ENCODE data around the gene PRRC2B.
"Not testable (repeated sequence)": the region's sequence is repeated elsewhere in the genome, so short reads cannot be mapped to it uniquely, and the experiment has no call there.

The PRRC2B gene

DNA sequence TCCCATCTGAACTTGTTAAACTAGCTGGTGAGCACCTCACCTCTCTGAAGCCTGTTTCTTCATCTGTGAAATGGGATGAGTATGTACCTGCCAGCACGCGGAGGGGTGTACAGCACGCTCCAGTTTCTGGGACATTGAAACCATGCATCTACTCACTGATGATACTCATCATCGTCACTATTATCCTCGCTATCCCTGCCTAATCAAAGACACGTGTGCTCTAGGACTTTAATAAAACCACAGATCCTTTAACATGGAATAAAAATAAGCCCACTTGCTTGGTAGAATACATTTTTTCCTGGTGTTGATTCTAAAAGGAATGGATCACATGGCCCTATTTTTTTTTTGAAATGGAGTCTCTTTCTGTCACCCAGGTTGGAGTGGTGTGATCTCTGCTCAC is 71.5 kb downstream of the PRRC2B start:
- H3K4me3 ChIP-seq (ENCODE audit: low read depth, low read length) = no peak overlapping the region
- DNase-seq (ENCODE audit: low read depth) = no peak
- no peak for TF ChIP-seq CTCF (IDR thresholded peaks at IDR 0.05; ENCODE audit: low read depth, low read length, missing control alignments)
- in situ Hi-C loops (cut with HindIII; ENCODE audit: low sequenced_read_pairs) = no loop called here

DNA sequence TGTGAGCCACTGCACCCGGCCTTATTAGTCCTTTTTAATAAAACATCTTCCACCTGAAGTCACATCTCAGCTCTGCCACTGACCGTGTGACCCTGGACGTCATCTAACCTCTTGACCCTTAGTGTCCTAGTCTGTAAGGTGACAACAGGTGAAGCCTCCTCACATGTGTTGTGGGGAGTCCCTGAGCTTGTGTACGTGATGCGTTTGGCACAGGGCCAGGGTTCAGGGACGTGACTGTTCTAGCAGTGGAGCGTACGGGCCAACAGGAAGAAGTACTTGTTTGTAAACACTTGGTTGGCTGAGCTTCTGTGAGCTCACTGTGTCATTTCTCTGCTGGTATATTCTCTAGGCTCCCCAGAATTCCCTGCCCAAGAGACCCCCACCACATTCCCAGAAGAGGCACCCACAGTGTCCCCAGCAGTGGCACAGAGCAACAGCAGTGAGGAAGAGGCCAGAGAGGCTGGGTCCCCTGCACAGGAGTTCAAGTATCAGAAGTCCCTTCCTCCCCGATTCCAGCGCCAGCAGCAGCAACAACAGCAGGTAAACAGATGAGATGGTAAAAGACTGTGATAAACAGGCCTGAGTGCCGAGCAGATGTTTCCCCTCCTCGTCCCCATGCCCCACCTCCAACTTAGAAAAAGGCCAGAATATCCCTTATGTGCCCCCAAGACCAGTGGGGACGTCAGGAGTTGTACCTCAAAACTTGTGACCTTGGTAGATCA is 73.5 kb downstream of the PRRC2B start:
- TF ChIP-seq CTCF (IDR thresholded peaks at IDR 0.05; ENCODE audit: low read depth, low read length, missing control alignments) = no peak
- in situ Hi-C loops (cut with HindIII; ENCODE audit: low sequenced_read_pairs) = no loop called here
- H3K4me3 ChIP-seq (ENCODE audit: low read depth, low read length) = no peak overlapping the region
- DNase-seq (ENCODE audit: low read depth) = no peak

DNA sequence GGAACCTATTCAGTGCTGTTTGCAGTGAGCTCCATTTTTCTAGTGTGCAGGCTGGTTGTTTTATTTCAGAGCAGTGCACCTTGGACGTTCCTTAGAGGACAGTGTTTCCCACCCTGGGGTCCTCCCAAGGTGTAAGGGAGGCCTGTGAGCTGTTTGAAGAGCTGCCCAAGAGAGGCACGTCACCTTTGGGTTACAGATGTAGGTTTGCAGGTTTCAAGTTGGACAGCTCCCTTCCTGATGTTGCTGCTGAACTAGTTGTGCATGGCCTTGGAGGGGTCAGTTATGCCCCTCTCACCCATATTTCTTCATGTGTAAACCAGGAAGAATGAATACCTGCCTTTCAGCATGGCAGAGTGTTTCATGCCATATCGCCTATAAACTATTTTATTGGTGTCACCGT is 74.1 kb downstream of the PRRC2B start:
- no peak overlapping the region for H3K4me3 ChIP-seq (ENCODE audit: low read depth, low read length)
- no peak for TF ChIP-seq CTCF (IDR thresholded peaks at IDR 0.05; ENCODE audit: low read depth, low read length, missing control alignments)
- no peak for DNase-seq (ENCODE audit: low read depth)
- in situ Hi-C loops (cut with HindIII; ENCODE audit: low sequenced_read_pairs) = no loop called here

DNA sequence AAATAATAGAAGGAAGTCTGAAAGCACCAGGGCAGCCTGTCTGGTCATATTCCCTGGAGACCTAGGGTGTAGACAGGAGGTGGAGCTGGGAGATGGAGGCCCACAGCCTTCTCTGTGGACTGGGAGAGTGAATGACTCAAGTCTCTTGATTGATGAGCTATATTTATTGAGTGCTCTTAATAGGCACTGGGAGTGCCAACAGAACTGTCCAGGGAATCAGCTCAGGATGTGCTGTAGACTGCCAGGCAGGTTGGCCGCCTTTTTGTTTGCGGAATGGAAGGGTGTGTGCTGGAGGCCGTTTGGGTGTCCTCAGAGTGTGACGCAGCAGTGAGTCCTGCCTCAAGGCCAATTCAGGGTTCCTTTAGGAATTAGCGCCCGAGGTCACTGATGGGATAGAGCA is 75.5 kb downstream of the PRRC2B start:
- in situ Hi-C loops (cut with HindIII; ENCODE audit: low sequenced_read_pairs) = no loop called here
- TF ChIP-seq CTCF (IDR thresholded peaks at IDR 0.05; ENCODE audit: low read depth, low read length, missing control alignments) = no peak
- no peak overlapping the region for H3K4me3 ChIP-seq (ENCODE audit: low read depth, low read length)
- DNase-seq (ENCODE audit: low read depth) = no peak

GRCh38 chr9:131469951-131470350 is 76.1 kb downstream of the PRRC2B start:
- no peak for DNase-seq (ENCODE audit: low read depth)
- TF ChIP-seq CTCF (IDR thresholded peaks at IDR 0.05; ENCODE audit: low read depth, low read length, missing control alignments) = no peak
- in situ Hi-C loops (cut with HindIII; ENCODE audit: low sequenced_read_pairs) = no loop called here
- H3K4me3 ChIP-seq (ENCODE audit: low read depth, low read length) = no peak overlapping the region

DNA sequence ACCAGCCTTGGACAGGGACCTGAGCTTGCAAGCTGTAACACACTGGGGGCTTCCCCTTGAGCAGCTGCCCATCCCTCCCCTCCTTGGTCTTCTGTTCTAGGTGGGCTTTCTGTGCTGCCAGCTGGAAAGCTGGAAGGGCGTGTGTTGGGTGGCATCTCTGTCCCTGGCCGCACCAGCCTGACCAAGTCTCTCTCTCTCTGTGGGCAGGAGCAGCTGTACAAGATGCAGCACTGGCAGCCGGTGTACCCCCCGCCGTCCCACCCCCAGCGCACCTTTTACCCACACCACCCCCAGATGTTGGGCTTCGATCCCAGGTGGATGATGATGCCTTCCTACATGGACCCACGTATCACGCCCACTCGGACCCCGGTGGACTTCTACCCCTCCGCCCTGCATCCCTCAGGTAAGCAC is 76.7 kb downstream of the PRRC2B start:
- no peak for DNase-seq (ENCODE audit: low read depth)
- TF ChIP-seq CTCF (IDR thresholded peaks at IDR 0.05; ENCODE audit: low read depth, low read length, missing control alignments) = no peak
- no peak overlapping the region for H3K4me3 ChIP-seq (ENCODE audit: low read depth, low read length)
- in situ Hi-C loops (cut with HindIII; ENCODE audit: low sequenced_read_pairs) = no loop called here

DNA sequence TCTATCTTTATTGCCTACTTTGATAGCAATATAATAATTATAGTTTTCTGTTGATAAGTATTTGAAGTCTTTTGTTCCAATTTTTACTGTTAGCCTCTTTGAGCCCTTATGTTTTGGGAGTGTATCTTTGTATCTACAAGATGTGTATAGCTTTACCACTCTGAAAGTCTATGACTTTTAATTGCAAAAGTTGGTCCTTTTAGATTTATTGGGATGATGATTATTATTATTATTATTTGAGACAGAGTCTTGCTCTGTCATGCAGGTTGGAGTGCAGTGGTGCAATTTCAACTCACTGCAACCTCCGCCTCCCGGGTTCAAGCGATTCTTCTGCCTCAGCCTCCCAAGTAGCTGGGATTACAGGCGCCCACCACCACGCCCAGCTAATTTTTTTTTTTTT is 78.2 kb downstream of the PRRC2B start:
- H3K4me3 ChIP-seq (ENCODE audit: low read depth, low read length); in situ Hi-C loops (cut with HindIII; ENCODE audit: low sequenced_read_pairs); DNase-seq (ENCODE audit: low read depth): not testable (repeated sequence)

Measured in astrocyte of the cerebellum (primary cell).